K562 (cell line): ENCODE results near the gene FOS. TPM values are rescaled to one million over a fixed set of nuclear protein-coding genes. Genes with fewer than 3 reads are reported as not detected.
A peak's percentile ranks its signal among the peaks of the same experiment; 100 is the strongest.

ENCODE experiments used
- ATAC-seq: fragments of 200-7000 bp; cut with Tn5 transposase; 3 replicates; pipeline ENCODE4 v1.9.1; 2020; ENCODE audit warnings: moderate library complexity
- BruUV-seq: library from RNA; stranded (reverse); fragments of 400-500 nt; replicated peaks from 2 replicates; lab custom pipeline; 2021; lab: Mats Ljungman, UMichigan
- CTCF ChIA-PET: fragments of 300-600 bp; formaldehyde crosslinking; extraction: SDS; loops from one replicate; lab custom pipeline; 2021; ENCODE audit warnings: low intra/inter-chr PET ratio; lab: Yijun Ruan, JAX
- POLR2A ChIA-PET: fragments of 300-600, 350-650 bp; sonication (Branson Sonifier 250); formaldehyde crosslinking; extraction: SDS; loops from one replicate; lab custom pipeline; 2021; ENCODE audit warnings: antibody characterized with exemption, inconsistent platforms; lab: Yijun Ruan, JAX
- DNase-seq, 4 experiments: peaks; one replicate each; pipeline versions ENCODE4 v3.0.0 to v3.0.0-alpha.2; 2011 to 2018; ENCODE audit warnings: low spot score in 3 of 4, mixed read lengths in 3 of 4; ENCODE audit errors: extremely low read depth in 1 of 4
- FAIRE-seq: peaks from 2 replicates; lab custom pipeline; 2011; peaks lifted over from hg19 to GRCh38; lab: Jason Lieb, UNC
- H2AFZ ChIP-seq: 2 replicates; pipeline ENCODE4 v1.6.0; 2011; ENCODE audit warnings: low read depth, low read length, control low read depth, inconsistent platforms
- H3K27ac ChIP-seq: fragments of 200-600 bp; 3 replicates; pipeline ENCODE4 v1.8.0; 2011; ENCODE audit warnings: low read depth, mild to moderate bottlenecking, control low read depth, inconsistent platforms, low read length, moderate library complexity, mixed read lengths; ENCODE audit errors: extremely low read depth
- H3K27me3 ChIP-seq, 2 experiments: fragments of 300-600 bp in 1 of 2; 2 replicates in 1 of 2; 3 replicates in 1 of 2; pipeline versions ENCODE4 v1.6.0 to v1.8.0; 2011; ENCODE audit warnings: inconsistent platforms in 2 of 2, low read length in 2 of 2, mild to moderate bottlenecking in 1 of 2, mixed read lengths in 1 of 2, moderate library complexity in 1 of 2; ENCODE audit not compliant: control insufficient read depth in 2 of 2, insufficient read depth in 2 of 2
- H3K36me3 ChIP-seq: fragments of 300-600 bp; 3 replicates; pipeline ENCODE4 v1.8.0; 2011; ENCODE audit warnings: mild to moderate bottlenecking, low read length, inconsistent platforms; ENCODE audit not compliant: control insufficient read depth, insufficient read depth
- H3K4me1 ChIP-seq, 2 experiments: fragments of 200-600 bp in 1 of 2; replicated peaks in 1 of 2; 2 replicates in 1 of 2; 3 replicates in 1 of 2; pipeline versions ENCODE4 v1.5.1 to v1.8.0; 2011; ENCODE audit warnings: inconsistent platforms in 2 of 2, low read length in 2 of 2, mild to moderate bottlenecking in 1 of 2, mixed read lengths in 1 of 2, moderate library complexity in 1 of 2; ENCODE audit not compliant: control insufficient read depth in 2 of 2, insufficient read depth in 2 of 2
- H3K4me2 ChIP-seq: 2 replicates; pipeline ENCODE4 v1.6.1; 2011; ENCODE audit warnings: low read length, control low read depth, inconsistent platforms, mixed read lengths; ENCODE audit not compliant: insufficient read depth
- H3K4me3 ChIP-seq: fragments of 200-600 bp; sonication (generic), shearing (Covaris generic); 2 replicates; pipeline ENCODE4 v1.5.1; 2016; ENCODE audit warnings: control low read depth, inconsistent platforms
- H3K79me2 ChIP-seq: fragments of 200-600 bp; 3 replicates; pipeline ENCODE4 v1.8.0; 2011; ENCODE audit warnings: low read length, inconsistent platforms; ENCODE audit not compliant: control insufficient read depth, insufficient read depth
- H3K9ac ChIP-seq, 2 experiments: 2 replicates each; pipeline versions ENCODE4 v1.6.0 to v1.6.1; 2011; ENCODE audit warnings: low read depth in 2 of 2, low read length in 2 of 2, control low read depth in 1 of 2, inconsistent platforms in 1 of 2, mild to moderate bottlenecking in 1 of 2, mixed read lengths in 1 of 2; ENCODE audit not compliant: insufficient read depth in 1 of 2
- H3K9me1 ChIP-seq: one replicate; pipeline ENCODE4 v1.6.0; 2011; ENCODE audit warnings: inconsistent platforms, mild to moderate bottlenecking, low read length, moderate library complexity; ENCODE audit not compliant: control insufficient read depth, insufficient read depth
- H3K9me3 ChIP-seq: replicated peaks from 2 replicates; pipeline ENCODE4 v1.5.1; 2011; ENCODE audit warnings: low read depth, low read length, inconsistent platforms; ENCODE audit not compliant: control insufficient read depth, insufficient read depth
- H4K20me1 ChIP-seq: replicated peaks from 2 replicates; pipeline ENCODE4 v1.6.1; 2011; ENCODE audit warnings: low read length, inconsistent platforms, mixed read lengths; ENCODE audit not compliant: control insufficient read depth, insufficient read depth
- ARID1B ChIP-seq: fragments of 450-650 bp; IDR thresholded peaks from 2 replicates; pipeline ENCODE4 v1.6.1; 2016; ENCODE audit warnings: antibody characterized with exemption, mild to moderate bottlenecking, inconsistent platforms
- C11orf30 ChIP-seq: fragments of 450-650 bp; IDR thresholded peaks from 2 replicates; pipeline ENCODE4 v1.6.1; 2016; ENCODE audit warnings: low read depth, mild to moderate bottlenecking
- CBFB ChIP-seq: sonication (generic); formaldehyde crosslinking; IDR thresholded peaks from 2 replicates; pipeline ENCODE4 v1.4.0; 2020; ENCODE audit warnings: mild to moderate bottlenecking, missing genetic modification reagents
- JUND ChIP-seq, 2 experiments: IDR thresholded peaks; 2 replicates in 1 of 2; 3 replicates in 1 of 2; pipeline ENCODE4 v1.6.1; 2011; ENCODE audit warnings: borderline replicate concordance in 2 of 2, low read depth in 2 of 2, low read length in 2 of 2, improper control_type of control experiment in 1 of 2, missing biosample characterization in 1 of 2, missing genetic modification characterization in 1 of 2, missing genetic modification reagents in 1 of 2
- MTA3 ChIP-seq: fragments of 450-650 bp; formaldehyde crosslinking; IDR thresholded peaks from 2 replicates; pipeline ENCODE4 v1.6.1; 2017; ENCODE audit warnings: mild to moderate bottlenecking, borderline replicate concordance
- POLR2A ChIP-seq: fragments of 450-650 bp; conservative IDR thresholded peaks from 2 replicates; pipeline ENCODE4 v1.6.1; 2016
- WGBS: fragments of 100-300 bp; shearing (Covaris generic); methylation state at CpG from one replicate; pipeline ENCODE4 v1.1.6; 2016; ENCODE audit warnings: low coverage, mixed read lengths; ENCODE audit not compliant: insufficient coverage; ENCODE audit errors: missing lambda C conversion rate; 5-methylcytosine and 5-hydroxymethylcytosine counted together
- in situ Hi-C: fragments of 300-500 bp; cut with MboI; formaldehyde crosslinking; loops from 4 replicates; pipeline ENCODE4 v1.15.0; 2018; ENCODE audit warnings: inconsistent platforms, mixed read lengths
- intact Hi-C: fragments of 100-400 bp; cut with micrococcal nuclease; formaldehyde crosslinking; loops from 2 replicates; pipeline ENCODE4 v1.14.2; 2022
- polyA plus RNA-seq, 8 experiments: library from polyadenylated mRNA; depleted of rRNA in 4 of 8; stranded (reverse) in 5 of 8; unstranded in 3 of 8; fragments of >200 nt; fragmentation: Nextera tagmentation in 2 of 8; fragmentation: Illumina TruSeq in 1 of 8; extraction: Ambion mirVana in 2 of 8; extraction: Trizol in 1 of 8; gene quantifications; 2 replicates each; pipeline versions ENCODE4 v1.2.1 to v1.2.3, GENCODE V29; 2011 to 2014; ENCODE audit warnings: inconsistent platforms in 1 of 8, missing spikeins in 1 of 8
- total RNA-seq, 7 experiments: library from RNA; depleted of rRNA in 6 of 7; stranded (reverse); fragments of >200 nt in 6 of 7; fragmentation: Illumina TruSeq in 2 of 7; extraction: Trizol in 2 of 7; gene quantifications; 2 replicates each; pipeline versions ENCODE4 v1.2.1 to v1.2.3, GENCODE V29; 2011 to 2021; ENCODE audit warnings: low replicate concordance in 1 of 7
- TF ChIP-seq, protein P1 (sequence below): fragments of 250-450 bp; sonication (Bioruptor Pico); IDR thresholded peaks from 2 replicates; pipeline ENCODE4 v1.5.0; 2021

FOS gene
- total and polyA plus RNA-seq, 9 of the 15 experiments (the other 6 are each of a cell fraction or from before 2014, with no cell fraction given) = 0.54 to 13.8 (median 8.9) TPM

GRCh38 chr14:75262641-75263040 lies 16.0 kb upstream of the FOS start:
- DNase-seq = no peak
- TF ChIP-seq JUND (IDR thresholded peaks at IDR 0.05; ENCODE audit: borderline replicate concordance, low read depth, low read length) = no peak
- no peak for TF ChIP-seq JUND (tag; IDR thresholded peaks at IDR 0.05; ENCODE audit: borderline replicate concordance, low read depth, low read length)
- no peak for TF ChIP-seq MTA3
- TF ChIP-seq CBFB (CRISPR knock-in tag) = no peak
- TF ChIP-seq ARID1B = no peak
- TF ChIP-seq C11orf30 = 0 out of 2 replicates have a peak, but pooled peaks have one; percentile 7
- TF ChIP-seq POLR2A = no peak
- TF ChIP-seq, protein P1, sequence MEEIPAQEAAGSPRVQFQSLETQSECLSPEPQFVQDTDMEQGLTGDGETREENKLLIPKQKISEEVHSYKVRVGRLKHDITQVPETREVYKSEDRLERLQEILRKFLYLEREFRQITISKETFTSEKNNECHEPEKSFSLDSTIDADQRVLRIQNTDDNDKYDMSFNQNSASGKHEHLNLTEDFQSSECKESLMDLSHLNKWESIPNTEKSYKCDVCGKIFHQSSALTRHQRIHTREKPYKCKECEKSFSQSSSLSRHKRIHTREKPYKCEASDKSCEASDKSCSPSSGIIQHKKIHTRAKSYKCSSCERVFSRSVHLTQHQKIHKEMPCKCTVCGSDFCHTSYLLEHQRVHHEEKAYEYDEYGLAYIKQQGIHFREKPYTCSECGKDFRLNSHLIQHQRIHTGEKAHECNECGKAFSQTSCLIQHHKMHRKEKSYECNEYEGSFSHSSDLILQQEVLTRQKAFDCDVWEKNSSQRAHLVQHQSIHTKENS = no peak
- TF ChIP-seq, all 486 proteins: peak for 1

More at GRCh38 chr14:75262641-75263040, 16.0 kb upstream of the FOS start:
- Histone ChIP-seq H3K9me3 (no peaks in the 10 kb centered on the region), H3K9ac (no peak overlapping the region), H2AFZ (no peak overlapping the region), H3K4me2 (no peak overlapping the region), H3K9me1 (no peaks in the 10 kb centered on the region), H3K27ac (no peak overlapping the region), H4K20me1 (no peaks in the 10 kb centered on the region), H3K4me3 (no peak overlapping the region), H3K27me3 (no peaks in the 10 kb centered on the region; a peak in 1 of 5 replicates), H3K4me1 (peaks cover 6 to 14% of the 10 kb centered on the region in 2 experiments), H3K36me3 (no peaks in the 10 kb centered on the region), H3K79me2 (no peaks in the 10 kb centered on the region)
- FAIRE-seq = no peak
- no peak for ATAC-seq
- no TSS peak for BruUV-seq
- CTCF ChIA-PET = no interaction called here
- 38% methylated on average over 2 of the region's 2 CpGs for WGBS
- in situ Hi-C loops (no loop called here), intact Hi-C loops (no loop called here)
- POLR2A ChIA-PET = no interaction called here
